Measurements from ENCODE around the gene GALNT13. TPM values are rescaled to one million over a fixed set of nuclear protein-coding genes. Genes with fewer than 3 reads are reported as not detected.

GALNT13 gene
- total and polyA plus RNA-seq, 12 donors = 0.54 to 11.8 (median 3.1) TPM; not detected in 1

GRCh38 chr2:153963256-153963655, 91.5 kb downstream of the GALNT13 start:
- DNase-seq = no peak
- Histone ChIP-seq H3K4me3 (no peak overlapping the region), H3K9me3 (replicated peaks in 1 of 3) (no peaks in the 10 kb centered on the region), H3K4me1 (replicated peaks in 1 of 2) (no peaks in the 10 kb centered on the region), H3K27ac (no peak overlapping the region), H3K36me3 (replicated peaks in 1 of 2) (no peaks in the 10 kb centered on the region), H3K27me3 (no peaks in the 10 kb centered on the region)
- TF ChIP-seq POLR2A (IDR thresholded peaks at IDR 0.05) (no peak), CTCF (IDR thresholded peaks at IDR 0.05) (no peak)
- WGBS, 4 donors = 55 to 65% (median 61%) methylated on average over 1 of the region's 1 CpG
- intact Hi-C loops (cut with DNase I) = no loop called here

GRCh38 chr2:153967248-153967973, 95.7 kb downstream of the GALNT13 start:
- no peak for DNase-seq
- TF ChIP-seq POLR2A (IDR thresholded peaks at IDR 0.05) (no peak), CTCF (IDR thresholded peaks at IDR 0.05) (no peak)
- Histone ChIP-seq H3K27ac (no peak overlapping the region), H3K4me3 (no peak overlapping the region), H3K36me3 (replicated peaks in 1 of 2) (no peaks in the 10 kb centered on the region), H3K9me3 (replicated peaks in 1 of 3) (no peaks in the 10 kb centered on the region), H3K27me3 (no peaks in the 10 kb centered on the region), H3K4me1 (replicated peaks in 1 of 2) (no peaks in the 10 kb centered on the region)
- WGBS, 4 donors = 45 to 74% (median 64%) methylated on average over 4 to 5 of the region's 5 CpGs
- intact Hi-C loops (cut with DNase I) = no loop called here

GRCh38 chr2:153971250-153971649, 99.5 kb downstream of the GALNT13 start:
- intact Hi-C loops (cut with DNase I) = no loop called here
- Histone ChIP-seq H3K4me3 (no peak overlapping the region), H3K9me3 (replicated peaks in 1 of 3) (no peaks in the 10 kb centered on the region), H3K36me3 (replicated peaks in 1 of 2) (no peaks in the 10 kb centered on the region), H3K27me3 (no peaks in the 10 kb centered on the region), H3K27ac (no peak overlapping the region), H3K4me1 (replicated peaks in 1 of 2) (no peaks in the 10 kb centered on the region)
- DNase-seq = no peak
- TF ChIP-seq POLR2A (IDR thresholded peaks at IDR 0.05) = no peak
- no peak for TF ChIP-seq CTCF (IDR thresholded peaks at IDR 0.05)
- 63 to 73% (median 72%) methylated on average over 2 of the region's 2 CpGs for WGBS, 4 donors

- TF ChIP-seq POLR2A (IDR thresholded peaks at IDR 0.05) = no peak
- no peak for TF ChIP-seq CTCF (IDR thresholded peaks at IDR 0.05)
- H3K36me3 ChIP-seq (replicated peaks in 1 of 2) = no peaks in the 10 kb centered on the region
- DNase-seq = no peak
- no peaks in the 10 kb centered on the region for H3K9me3 ChIP-seq (replicated peaks in 1 of 3)
- 45 to 70% (median 55%) methylated on average over 1 of the region's 1 CpG for WGBS, 4 donors
- no peaks in the 10 kb centered on the region for H3K4me1 ChIP-seq (replicated peaks in 1 of 2)
- no peaks in the 10 kb centered on the region for H3K27me3 ChIP-seq
- intact Hi-C loops (cut with DNase I) = no loop called here
- H3K27ac ChIP-seq = no peak overlapping the region
- no peak overlapping the region for H3K4me3 ChIP-seq
Observed at GRCh38 chr2:153971855-153972254, 100.1 kb downstream of the GALNT13 start.

Measured in adrenal gland (tissue), 12 donors.